HepG2 (cell line): ENCODE data around the gene GOLT1A. TPM values are rescaled to one million over a fixed set of nuclear protein-coding genes. Genes with fewer than 3 reads are reported as not detected.

Experiments used
- ATAC-seq: fragments of 200-7000 bp; cut with Tn5 transposase; 3 replicates; pipeline ENCODE4 v1.9.1; 2020; ENCODE audit warnings: mild to moderate bottlenecking, moderate library complexity
- BruUV-seq: library from RNA; stranded (reverse); fragments of 400-500 nt; replicated peaks from 2 replicates; lab custom pipeline; 2021; lab: Mats Ljungman, UMichigan
- CTCF ChIA-PET: fragments of 300-600 bp; formaldehyde crosslinking; extraction: SDS; loops from one replicate; lab custom pipeline; 2021; ENCODE audit warnings: low total read pairs, inconsistent platforms, low intra/inter-chr PET ratio; lab: Yijun Ruan, JAX
- POLR2A ChIA-PET: fragments of 350-600 bp; sonication (Branson Sonifier 250); formaldehyde crosslinking; loops from one replicate; lab custom pipeline; 2020; ENCODE audit warnings: antibody characterized with exemption, inconsistent platforms; lab: Yijun Ruan, JAX
- DNase-seq: peaks from one replicate; pipeline ENCODE4 v3.0.0-alpha.2; 2015; ENCODE audit warnings: low spot score
- FAIRE-seq: peaks from 3 replicates; lab custom pipeline; 2011; peaks lifted over from hg19 to GRCh38; lab: Jason Lieb, UNC
- H2AFZ ChIP-seq: one replicate; pipeline ENCODE4 v1.6.1; 2011; ENCODE audit warnings: low read length, inconsistent platforms
- H3K27ac ChIP-seq: fragments of 300-600 bp; 3 replicates; pipeline ENCODE4 v1.8.0; 2011; ENCODE audit warnings: mixed run types, mild to moderate bottlenecking, mixed read lengths, low read length, inconsistent platforms; ENCODE audit not compliant: insufficient read depth; ENCODE audit errors: extremely low read length
- H3K27me3 ChIP-seq, 2 experiments: fragments of 200-600 bp in 1 of 2; 2 replicates in 1 of 2; 3 replicates in 1 of 2; pipeline versions ENCODE4 v1.6.0 to v1.8.0; 2011; ENCODE audit warnings: low read length in 2 of 2, mild to moderate bottlenecking in 2 of 2, moderate library complexity in 2 of 2, inconsistent platforms in 1 of 2; ENCODE audit not compliant: insufficient read depth in 2 of 2, control insufficient read depth in 1 of 2
- H3K36me3 ChIP-seq, 2 experiments: fragments of 200-600 bp in 1 of 2; replicated peaks in 1 of 2; 2 replicates in 1 of 2; 3 replicates in 1 of 2; pipeline versions ENCODE4 v1.5.1 to v1.8.0; 2011; ENCODE audit warnings: low read length in 2 of 2, inconsistent platforms in 1 of 2; ENCODE audit not compliant: insufficient read depth in 2 of 2, control insufficient read depth in 1 of 2
- H3K4me1 ChIP-seq: 2 replicates; pipeline ENCODE4 v1.5.1; 2012; ENCODE audit warnings: low read length, inconsistent platforms; ENCODE audit not compliant: insufficient read depth
- H3K4me2 ChIP-seq: 2 replicates; pipeline ENCODE4 v1.6.0; 2011; ENCODE audit warnings: low read depth, low read length, inconsistent platforms
- H3K4me3 ChIP-seq, 3 experiments: fragments of 200-600 bp in 1 of 3; sonication (generic), shearing (Covaris generic) in 1 of 3; replicated peaks in 1 of 3; 2 replicates each; pipeline ENCODE4 v1.5.1; 2011 to 2016; ENCODE audit warnings: low read length in 3 of 3, inconsistent platforms in 2 of 3, low read depth in 2 of 3, mild to moderate bottlenecking in 2 of 3, control low read depth in 1 of 3, mixed read lengths in 1 of 3; ENCODE audit not compliant: insufficient read depth in 1 of 3
- H3K79me2 ChIP-seq: one replicate; pipeline ENCODE4 v1.6.1; 2011; ENCODE audit warnings: low read length, inconsistent platforms; ENCODE audit not compliant: insufficient read depth
- H3K9ac ChIP-seq: 2 replicates; pipeline ENCODE4 v1.6.0; 2011; ENCODE audit warnings: mild to moderate bottlenecking, low read depth, low read length, inconsistent platforms; ENCODE audit not compliant: insufficient read depth
- H3K9me3 ChIP-seq: 2 replicates; pipeline ENCODE4 v1.5.1; 2012; ENCODE audit warnings: mild to moderate bottlenecking, low read length
- H4K20me1 ChIP-seq: 2 replicates; pipeline ENCODE4 v1.6.0; 2011; ENCODE audit warnings: inconsistent platforms, mild to moderate bottlenecking, low read length, moderate library complexity; ENCODE audit not compliant: insufficient read depth
- IRF2 ChIP-seq: IDR thresholded peaks from 2 replicates; pipeline ENCODE4 v1.6.1; 2018; ENCODE audit warnings: missing genetic modification reagents, missing compliant biosample characterization
- NR2F1 ChIP-seq, 2 experiments: fragments of 450-650 bp in 1 of 2; formaldehyde crosslinking in 1 of 2; IDR thresholded peaks; 2 replicates each; pipeline versions ENCODE4 v1.5.0 to v1.6.1; 2016 to 2020; ENCODE audit warnings: mild to moderate bottlenecking in 1 of 2, missing compliant biosample characterization in 1 of 2, missing genetic modification reagents in 1 of 2, moderate library complexity in 1 of 2
- SMARCC2 ChIP-seq: fragments of 450-650 bp; IDR thresholded peaks from 2 replicates; pipeline ENCODE4 v1.6.1; 2017; ENCODE audit warnings: antibody characterized with exemption, mild to moderate bottlenecking
- TP53 ChIP-seq: sonication (generic); formaldehyde crosslinking; conservative IDR thresholded peaks from 2 replicates; pipeline ENCODE4 v1.4.0; 2020; ENCODE audit warnings: missing genetic modification reagents
- ZFP37 ChIP-seq: sonication (generic); formaldehyde crosslinking; IDR thresholded peaks from 2 replicates; pipeline ENCODE4 v1.4.0; 2020; ENCODE audit warnings: missing genetic modification reagents, borderline replicate concordance
- ZNF792 ChIP-seq: IDR thresholded peaks from 2 replicates; pipeline ENCODE4 v1.6.1; 2016
- WGBS: methylation state at CpG from one replicate; pipeline ENCODE4 v1.1.6; 2017; ENCODE audit warnings: low lambda C conversion rate; 5-methylcytosine and 5-hydroxymethylcytosine counted together
- in situ Hi-C: cut with HindIII; loops from 2 replicates; pipeline ENCODE4 v1.10.0; 2017; ENCODE audit warnings: low pct_unique_long_range_greater_than_20kb; ENCODE audit not compliant: extremely low pct_ligation_motif_present
- intact Hi-C: fragments of 100-400 bp; cut with micrococcal nuclease; formaldehyde crosslinking; loops from one replicate; pipeline ENCODE4 v1.10.0; 2022; ENCODE audit not compliant: unreplicated experiment
- polyA plus RNA-seq, 8 experiments: library from polyadenylated mRNA; depleted of rRNA in 3 of 8; stranded (reverse) in 7 of 8; unstranded in 1 of 8; fragments of >200 nt; fragmentation: Illumina TruSeq in 4 of 8; extraction: Trizol in 4 of 8; gene quantifications; 2 replicates each; pipeline versions ENCODE4 v1.2.1 to v1.2.3, GENCODE V29; 2011 to 2016; ENCODE audit warnings: low read depth in 4 of 8, missing spikeins in 1 of 8, mixed read lengths in 1 of 8; ENCODE audit not compliant: insufficient read depth in 1 of 8
- total RNA-seq, 5 experiments: library from RNA; depleted of rRNA; stranded (reverse); fragments of >200 nt; fragmentation: Illumina TruSeq; extraction: Trizol; gene quantifications; 2 replicates each; pipeline ENCODE4 v1.2.3, GENCODE V29; 2016; ENCODE audit warnings: low read depth in 1 of 5
- TF ChIP-seq, protein P1 (sequence below): sonication (generic); formaldehyde crosslinking; IDR thresholded peaks from 2 replicates; pipeline ENCODE4 v1.4.0; 2020; ENCODE audit warnings: low read depth, mild to moderate bottlenecking, missing genetic modification reagents
- TF ChIP-seq, protein P2 (sequence below): sonication (generic); formaldehyde crosslinking; conservative IDR thresholded peaks from 2 replicates; pipeline ENCODE4 v1.4.0; 2020; ENCODE audit warnings: missing genetic modification reagents
- TF ChIP-seq, protein P3 (sequence below): sonication (generic); formaldehyde crosslinking; conservative IDR thresholded peaks from 2 replicates; pipeline ENCODE4 v1.8.0; 2022; ENCODE audit warnings: mild to moderate bottlenecking, moderate library complexity, missing genetic modification reagents

The GOLT1A gene
- total and polyA plus RNA-seq, 2 of the 13 experiments (the other 11 are each of a cell fraction or from before 2014, with no cell fraction given), result 25.8 to 28.0 TPM

DNA sequence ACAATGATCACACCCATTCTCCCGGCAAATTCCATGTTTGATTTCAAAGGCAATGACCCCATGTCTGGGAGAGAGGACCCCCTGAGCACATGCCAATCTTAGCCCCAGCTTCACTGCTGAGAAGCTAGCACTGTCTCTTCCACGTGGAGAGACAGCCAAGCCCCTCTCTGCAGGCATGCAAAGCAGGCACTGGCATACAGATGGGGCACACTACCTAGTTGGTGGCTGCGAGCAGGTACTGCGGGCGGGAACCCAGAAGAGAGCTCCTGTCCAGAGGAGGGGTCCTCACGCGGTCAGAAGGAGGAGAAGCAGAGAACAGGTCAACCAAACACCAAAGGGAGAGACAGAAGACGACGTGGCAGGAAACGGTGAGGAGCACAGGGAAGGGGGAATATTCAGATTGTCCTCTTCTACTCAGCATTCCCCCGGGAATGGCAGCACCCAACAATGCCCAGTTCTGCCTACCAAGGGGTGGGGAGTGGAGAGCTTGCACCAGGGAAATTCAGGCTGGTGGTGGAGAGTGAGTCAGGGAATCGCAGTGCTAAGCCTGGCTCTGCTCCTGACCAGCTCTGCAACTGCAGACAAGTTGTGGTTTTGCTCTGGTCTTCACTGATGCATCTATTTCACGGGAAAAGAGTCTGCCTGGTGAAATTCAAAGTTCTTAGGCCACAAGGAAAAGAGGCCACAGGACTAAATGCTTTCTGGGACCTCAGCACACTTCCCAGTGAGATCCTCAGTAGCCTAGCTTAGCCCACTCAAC lies 48.1 kb upstream of the GOLT1A start:
- ChIA-PET POLR2A (no interaction called here), CTCF (no interaction called here)
- WGBS, result 86% methylated on average over 13 of the region's 13 CpGs
- Histone ChIP-seq H3K4me3 (no peak overlapping the region), H3K27ac (no peak overlapping the region), H3K9me3 (no peaks in the 10 kb centered on the region), H3K27me3 (no peaks in the 10 kb centered on the region), H3K4me1 (peaks cover 34% of the 10 kb centered on the region), H3K36me3 (peaks cover 13 to 38% of the 10 kb centered on the region in 2 experiments; a peak in 4 of 5 replicates), H4K20me1 (no peaks in the 10 kb centered on the region), H3K79me2 (no peaks in the 10 kb centered on the region), H3K9ac (no peak overlapping the region), H2AFZ (no peak overlapping the region), H3K4me2 (no peak overlapping the region)
- no peak for FAIRE-seq
- no TSS peak for BruUV-seq
- ATAC-seq, result no peak
- in situ Hi-C loops, result loop anchor here (5.0 kb wide), 1 partner anchor 100 kb away; no protein-coding TSS in a partner anchor
- TF ChIP-seq SMARCC2, result no peak
- no peak for TF ChIP-seq TP53 (CRISPR knock-in tag)
- no peak for TF ChIP-seq IRF2
- no peak for TF ChIP-seq ZFP37 (CRISPR knock-in tag)
- TF ChIP-seq NR2F1 (CRISPR knock-in tag; IDR thresholded peaks at IDR 0.05), result no peak
- TF ChIP-seq, protein P1, sequence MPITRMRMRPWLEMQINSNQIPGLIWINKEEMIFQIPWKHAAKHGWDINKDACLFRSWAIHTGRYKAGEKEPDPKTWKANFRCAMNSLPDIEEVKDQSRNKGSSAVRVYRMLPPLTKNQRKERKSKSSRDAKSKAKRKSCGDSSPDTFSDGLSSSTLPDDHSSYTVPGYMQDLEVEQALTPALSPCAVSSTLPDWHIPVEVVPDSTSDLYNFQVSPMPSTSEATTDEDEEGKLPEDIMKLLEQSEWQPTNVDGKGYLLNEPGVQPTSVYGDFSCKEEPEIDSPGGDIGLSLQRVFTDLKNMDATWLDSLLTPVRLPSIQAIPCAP (CRISPR knock-in tag), result no peak
- TF ChIP-seq, protein P2, sequence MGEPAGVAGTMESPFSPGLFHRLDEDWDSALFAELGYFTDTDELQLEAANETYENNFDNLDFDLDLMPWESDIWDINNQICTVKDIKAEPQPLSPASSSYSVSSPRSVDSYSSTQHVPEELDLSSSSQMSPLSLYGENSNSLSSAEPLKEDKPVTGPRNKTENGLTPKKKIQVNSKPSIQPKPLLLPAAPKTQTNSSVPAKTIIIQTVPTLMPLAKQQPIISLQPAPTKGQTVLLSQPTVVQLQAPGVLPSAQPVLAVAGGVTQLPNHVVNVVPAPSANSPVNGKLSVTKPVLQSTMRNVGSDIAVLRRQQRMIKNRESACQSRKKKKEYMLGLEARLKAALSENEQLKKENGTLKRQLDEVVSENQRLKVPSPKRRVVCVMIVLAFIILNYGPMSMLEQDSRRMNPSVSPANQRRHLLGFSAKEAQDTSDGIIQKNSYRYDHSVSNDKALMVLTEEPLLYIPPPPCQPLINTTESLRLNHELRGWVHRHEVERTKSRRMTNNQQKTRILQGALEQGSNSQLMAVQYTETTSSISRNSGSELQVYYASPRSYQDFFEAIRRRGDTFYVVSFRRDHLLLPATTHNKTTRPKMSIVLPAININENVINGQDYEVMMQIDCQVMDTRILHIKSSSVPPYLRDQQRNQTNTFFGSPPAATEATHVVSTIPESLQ (CRISPR knock-in tag), result no peak
- TF ChIP-seq ZNF792 (CRISPR knock-in tag), result no peak
- TF ChIP-seq, protein P3, sequence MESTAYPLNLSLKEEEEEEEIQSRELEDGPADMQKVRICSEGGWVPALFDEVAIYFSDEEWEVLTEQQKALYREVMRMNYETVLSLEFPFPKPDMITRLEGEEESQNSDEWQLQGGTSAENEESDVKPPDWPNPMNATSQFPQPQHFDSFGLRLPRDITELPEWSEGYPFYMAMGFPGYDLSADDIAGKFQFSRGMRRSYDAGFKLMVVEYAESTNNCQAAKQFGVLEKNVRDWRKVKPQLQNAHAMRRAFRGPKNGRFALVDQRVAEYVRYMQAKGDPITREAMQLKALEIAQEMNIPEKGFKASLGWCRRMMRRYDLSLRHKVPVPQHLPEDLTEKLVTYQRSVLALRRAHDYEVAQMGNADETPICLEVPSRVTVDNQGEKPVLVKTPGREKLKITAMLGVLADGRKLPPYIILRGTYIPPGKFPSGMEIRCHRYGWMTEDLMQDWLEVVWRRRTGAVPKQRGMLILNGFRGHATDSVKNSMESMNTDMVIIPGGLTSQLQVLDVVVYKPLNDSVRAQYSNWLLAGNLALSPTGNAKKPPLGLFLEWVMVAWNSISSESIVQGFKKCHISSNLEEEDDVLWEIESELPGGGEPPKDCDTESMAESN, result no peak
- intact Hi-C loops, result no loop called here
- DNase-seq, result no peak
